GM12875 (cell line): ENCODE results near the gene PRR5.

Experiments used
- H3K4me3 ChIP-seq: one replicate; pipeline ENCODE4 v1.5.1; 2011; ENCODE audit warnings: low read depth, low read length, control low read depth
- TF ChIP-seq, protein P1 (sequence below): IDR thresholded peaks from 2 replicates; pipeline ENCODE4 v1.5.1; 2011; ENCODE audit warnings: low read depth, mild to moderate bottlenecking, control low read depth, inconsistent platforms, low read length, moderate library complexity, borderline replicate concordance; ENCODE audit not compliant: insufficient read depth

Gene PRR5

GRCh38 chr22:44731357-44731970 is 29.5 kb downstream of the PRR5 start:
- TF ChIP-seq, protein P1, sequence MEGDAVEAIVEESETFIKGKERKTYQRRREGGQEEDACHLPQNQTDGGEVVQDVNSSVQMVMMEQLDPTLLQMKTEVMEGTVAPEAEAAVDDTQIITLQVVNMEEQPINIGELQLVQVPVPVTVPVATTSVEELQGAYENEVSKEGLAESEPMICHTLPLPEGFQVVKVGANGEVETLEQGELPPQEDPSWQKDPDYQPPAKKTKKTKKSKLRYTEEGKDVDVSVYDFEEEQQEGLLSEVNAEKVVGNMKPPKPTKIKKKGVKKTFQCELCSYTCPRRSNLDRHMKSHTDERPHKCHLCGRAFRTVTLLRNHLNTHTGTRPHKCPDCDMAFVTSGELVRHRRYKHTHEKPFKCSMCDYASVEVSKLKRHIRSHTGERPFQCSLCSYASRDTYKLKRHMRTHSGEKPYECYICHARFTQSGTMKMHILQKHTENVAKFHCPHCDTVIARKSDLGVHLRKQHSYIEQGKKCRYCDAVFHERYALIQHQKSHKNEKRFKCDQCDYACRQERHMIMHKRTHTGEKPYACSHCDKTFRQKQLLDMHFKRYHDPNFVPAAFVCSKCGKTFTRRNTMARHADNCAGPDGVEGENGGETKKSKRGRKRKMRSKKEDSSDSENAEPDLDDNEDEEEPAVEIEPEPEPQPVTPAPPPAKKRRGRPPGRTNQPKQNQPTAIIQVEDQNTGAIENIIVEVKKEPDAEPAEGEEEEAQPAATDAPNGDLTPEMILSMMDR: no peak
- no peak overlapping the region for H3K4me3 ChIP-seq

DNA sequence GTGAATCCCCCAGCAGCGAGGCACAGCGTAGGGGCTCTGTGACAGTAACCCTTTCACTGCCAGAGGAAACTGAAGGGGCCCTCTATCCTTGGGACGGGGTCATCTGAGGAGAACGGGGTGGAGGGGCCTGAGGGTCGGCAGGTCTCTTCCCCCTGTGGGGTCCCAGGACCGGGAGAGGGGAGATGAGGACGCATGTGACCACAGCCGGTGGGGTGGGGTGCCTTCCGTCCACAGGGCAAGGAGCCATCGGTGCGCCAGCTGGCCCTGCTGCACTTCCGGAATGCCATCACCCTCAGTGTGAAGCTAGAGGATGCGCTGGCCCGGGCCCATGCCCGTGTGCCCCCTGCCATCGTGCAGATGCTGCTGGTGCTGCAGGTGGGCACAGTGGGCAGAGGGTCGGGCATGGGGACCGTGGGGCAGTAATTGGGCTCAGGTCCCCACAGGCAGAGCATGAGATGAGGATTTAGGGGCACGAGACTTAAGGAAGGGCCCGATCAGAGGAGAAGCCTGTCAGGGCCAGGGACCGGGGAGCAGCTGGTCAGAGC is 30.1 kb downstream of the PRR5 start:
- H3K4me3 ChIP-seq: no peak overlapping the region
- TF ChIP-seq, protein P1: no peak

DNA sequence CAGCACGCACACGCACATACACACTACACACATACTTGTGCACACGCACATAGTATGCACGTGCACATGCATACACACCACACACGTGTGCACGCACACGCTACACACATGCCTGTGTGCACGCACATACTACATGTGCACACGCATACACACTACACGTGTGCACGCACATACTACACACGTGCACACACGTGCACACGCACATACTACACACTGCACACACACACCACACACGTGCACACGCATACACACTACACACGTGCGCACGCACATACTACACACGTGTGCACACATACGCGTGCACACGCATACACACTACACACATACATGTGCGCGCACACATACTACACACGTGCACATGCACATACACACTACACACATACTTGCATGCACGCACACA is 30.7 kb downstream of the PRR5 start:
- TF ChIP-seq, protein P1: no peak
- no peak overlapping the region for H3K4me3 ChIP-seq

DNA sequence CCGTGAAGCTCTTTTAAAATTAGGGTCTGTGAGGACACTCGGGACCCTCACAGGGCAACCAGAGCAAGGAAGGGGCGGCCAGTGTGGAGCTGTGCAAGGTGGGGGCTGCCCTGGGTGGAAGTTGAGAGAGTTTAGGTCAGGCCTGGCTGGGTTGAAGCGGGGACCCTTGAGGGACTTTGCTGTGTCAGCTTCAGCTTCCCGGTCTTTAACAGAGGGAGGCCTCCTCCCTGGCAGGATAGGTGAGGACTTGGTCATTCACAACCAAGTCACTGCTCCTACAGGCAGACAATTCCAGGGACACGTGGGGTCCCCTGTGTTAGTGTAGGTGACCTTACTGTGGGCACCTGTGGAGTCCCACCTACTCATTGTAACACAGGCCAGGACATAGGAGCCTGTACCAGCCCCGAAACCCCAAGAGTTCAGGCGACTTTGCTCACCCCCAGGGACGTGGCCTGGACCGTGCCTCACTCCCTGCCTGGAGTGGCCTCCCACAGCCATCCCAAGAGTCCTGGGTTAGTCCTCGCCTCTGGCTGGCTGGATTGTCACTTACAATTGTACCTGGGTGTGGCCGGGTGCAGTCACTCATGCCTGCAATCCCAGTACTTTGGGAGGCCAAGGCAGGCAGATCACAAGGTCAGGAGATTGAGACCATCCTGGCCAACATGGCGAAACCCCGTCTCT is 31.6 kb downstream of the PRR5 start:
- TF ChIP-seq, protein P1: no peak
- H3K4me3 ChIP-seq: no peak overlapping the region

GRCh38 chr22:44734278-44734677 is 32.3 kb downstream of the PRR5 start:
- TF ChIP-seq, protein P1: no peak
- H3K4me3 ChIP-seq: no peak overlapping the region

DNA sequence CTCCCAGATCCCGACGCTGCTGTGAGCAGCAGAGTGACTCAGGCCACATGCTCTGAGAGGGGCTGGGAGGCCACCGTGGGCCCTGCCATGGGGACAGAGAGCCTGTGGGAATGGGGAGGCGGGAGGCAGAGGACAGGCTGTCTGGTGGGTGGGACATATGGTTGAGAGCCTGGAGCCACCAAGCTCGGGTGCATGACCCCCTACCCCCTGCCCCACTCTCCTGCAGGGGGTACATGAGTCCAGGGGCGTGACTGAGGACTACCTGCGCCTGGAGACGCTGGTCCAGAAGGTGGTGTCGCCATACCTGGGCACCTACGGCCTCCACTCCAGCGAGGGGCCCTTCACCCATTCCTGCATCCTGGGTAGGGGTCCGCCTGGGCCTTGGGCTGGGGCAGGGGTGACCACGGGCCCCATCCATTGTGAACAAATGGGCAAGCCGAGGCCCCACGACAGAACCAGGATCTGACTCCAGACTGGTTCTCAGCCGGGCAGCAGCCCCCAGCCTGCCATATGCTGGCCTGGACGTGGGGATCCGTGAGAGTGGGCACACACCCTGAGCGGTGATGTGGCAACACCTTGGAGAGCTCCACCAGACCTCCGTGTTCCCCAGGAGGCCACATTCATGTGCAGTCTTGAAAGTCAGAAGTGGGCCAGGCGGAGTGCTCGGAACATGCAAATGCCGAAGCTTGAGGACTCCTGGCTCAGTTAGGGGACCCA is 33.0 kb downstream of the PRR5 start:
- H3K4me3 ChIP-seq: no peak overlapping the region
- TF ChIP-seq, protein P1: no peak
